HL-60 (cell line): ENCODE measurements around the gene NANOG.
"Not testable (repeated sequence)": the region's sequence is repeated elsewhere in the genome, so short reads cannot be mapped to it uniquely, and the experiment has no call there.

Experiments
- DNase-seq, 2 experiments: peaks; one replicate each; pipeline ENCODE4 v3.0.0-alpha.2; 2010 to 2020; ENCODE audit warnings: low read depth in 1 of 2, low spot score in 1 of 2
- H3K27ac ChIP-seq: fragments of 250-450 bp; sonication (Bioruptor Pico); replicated peaks from 2 replicates; pipeline ENCODE4 v1.5.1; 2020; ENCODE audit warnings: mild to moderate bottlenecking, moderate library complexity
- H3K27me3 ChIP-seq: fragments of 250-450 bp; sonication (Bioruptor Pico); 2 replicates; pipeline ENCODE4 v1.5.1; 2021; ENCODE audit warnings: mild to moderate bottlenecking, moderate library complexity; ENCODE audit not compliant: insufficient read depth, poor library complexity, severe bottlenecking
- H3K4me3 ChIP-seq: replicated peaks from 2 replicates; pipeline ENCODE4 v1.5.1; 2011; ENCODE audit warnings: mild to moderate bottlenecking, control low read depth, low read length; ENCODE audit not compliant: insufficient read depth
- GABPA ChIP-seq: IDR thresholded peaks from 2 replicates; pipeline ENCODE4 v1.6.1; 2012; ENCODE audit warnings: low read depth
- POLR2AphosphoS5 ChIP-seq: IDR thresholded peaks from 2 replicates; pipeline ENCODE4 v1.6.1; 2012; ENCODE audit warnings: low read depth
- SPI1 ChIP-seq: IDR thresholded peaks from 2 replicates; pipeline ENCODE4 v1.6.1; 2012; ENCODE audit warnings: low read depth, mild to moderate bottlenecking, borderline replicate concordance
- TF ChIP-seq, protein P1 (sequence below): IDR thresholded peaks from 2 replicates; pipeline ENCODE4 v1.6.1; 2012; ENCODE audit warnings: low read depth; ENCODE audit not compliant: insufficient replicate concordance
- TF ChIP-seq, protein P2 (sequence below): IDR thresholded peaks from one replicate; pipeline ENCODE4 v1.5.1; 2011; ENCODE audit warnings: low read length, control low read depth, inconsistent platforms; ENCODE audit not compliant: insufficient read depth

NANOG gene

GRCh38 chr12:7835766-7836165 lies 46.6 kb downstream of the NANOG start:
- no peak overlapping the region for H3K4me3 ChIP-seq

DNA sequence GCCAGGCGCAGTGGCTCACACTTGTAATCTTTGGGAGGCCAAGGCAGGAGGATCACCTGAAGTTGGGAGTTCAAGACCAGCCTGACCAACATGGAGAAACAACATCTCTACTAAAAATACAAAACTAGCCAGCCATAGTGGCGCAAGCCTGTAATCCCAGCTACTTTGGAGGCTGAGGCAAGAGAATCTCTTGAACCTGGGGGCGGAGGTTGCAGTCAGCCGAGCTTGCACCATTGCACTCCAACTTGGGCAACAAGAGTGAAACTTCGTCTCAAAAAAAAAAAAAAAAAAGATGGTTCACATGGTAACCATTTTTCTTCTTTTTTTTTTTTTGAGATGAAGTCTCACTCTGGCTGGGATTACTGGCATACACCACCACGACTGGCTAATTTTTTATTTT lies 48.2 kb downstream of the NANOG start:
- TF ChIP-seq POLR2AphosphoS5, result 0 out of 2 replicates have a peak, but pooled peaks have one; percentile 21
- TF ChIP-seq, protein P1, sequence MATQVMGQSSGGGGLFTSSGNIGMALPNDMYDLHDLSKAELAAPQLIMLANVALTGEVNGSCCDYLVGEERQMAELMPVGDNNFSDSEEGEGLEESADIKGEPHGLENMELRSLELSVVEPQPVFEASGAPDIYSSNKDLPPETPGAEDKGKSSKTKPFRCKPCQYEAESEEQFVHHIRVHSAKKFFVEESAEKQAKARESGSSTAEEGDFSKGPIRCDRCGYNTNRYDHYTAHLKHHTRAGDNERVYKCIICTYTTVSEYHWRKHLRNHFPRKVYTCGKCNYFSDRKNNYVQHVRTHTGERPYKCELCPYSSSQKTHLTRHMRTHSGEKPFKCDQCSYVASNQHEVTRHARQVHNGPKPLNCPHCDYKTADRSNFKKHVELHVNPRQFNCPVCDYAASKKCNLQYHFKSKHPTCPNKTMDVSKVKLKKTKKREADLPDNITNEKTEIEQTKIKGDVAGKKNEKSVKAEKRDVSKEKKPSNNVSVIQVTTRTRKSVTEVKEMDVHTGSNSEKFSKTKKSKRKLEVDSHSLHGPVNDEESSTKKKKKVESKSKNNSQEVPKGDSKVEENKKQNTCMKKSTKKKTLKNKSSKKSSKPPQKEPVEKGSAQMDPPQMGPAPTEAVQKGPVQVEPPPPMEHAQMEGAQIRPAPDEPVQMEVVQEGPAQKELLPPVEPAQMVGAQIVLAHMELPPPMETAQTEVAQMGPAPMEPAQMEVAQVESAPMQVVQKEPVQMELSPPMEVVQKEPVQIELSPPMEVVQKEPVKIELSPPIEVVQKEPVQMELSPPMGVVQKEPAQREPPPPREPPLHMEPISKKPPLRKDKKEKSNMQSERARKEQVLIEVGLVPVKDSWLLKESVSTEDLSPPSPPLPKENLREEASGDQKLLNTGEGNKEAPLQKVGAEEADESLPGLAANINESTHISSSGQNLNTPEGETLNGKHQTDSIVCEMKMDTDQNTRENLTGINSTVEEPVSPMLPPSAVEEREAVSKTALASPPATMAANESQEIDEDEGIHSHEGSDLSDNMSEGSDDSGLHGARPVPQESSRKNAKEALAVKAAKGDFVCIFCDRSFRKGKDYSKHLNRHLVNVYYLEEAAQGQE, result no peak
- Histone ChIP-seq H3K27me3 (no peaks in the 10 kb centered on the region), H3K27ac (peak overlapping the region; percentile 24), H3K4me3 (no peak overlapping the region)
- DNase-seq, result peak; percentile 77 to 87

More at GRCh38 chr12:7835766-7836165, 46.6 kb downstream of the NANOG start:
- H3K27me3 ChIP-seq, result no peaks in the 10 kb centered on the region
- no peak overlapping the region; the same call in 1 of the 2 replicates for H3K27ac ChIP-seq
- DNase-seq, result no peak
- TF ChIP-seq, protein P2, sequence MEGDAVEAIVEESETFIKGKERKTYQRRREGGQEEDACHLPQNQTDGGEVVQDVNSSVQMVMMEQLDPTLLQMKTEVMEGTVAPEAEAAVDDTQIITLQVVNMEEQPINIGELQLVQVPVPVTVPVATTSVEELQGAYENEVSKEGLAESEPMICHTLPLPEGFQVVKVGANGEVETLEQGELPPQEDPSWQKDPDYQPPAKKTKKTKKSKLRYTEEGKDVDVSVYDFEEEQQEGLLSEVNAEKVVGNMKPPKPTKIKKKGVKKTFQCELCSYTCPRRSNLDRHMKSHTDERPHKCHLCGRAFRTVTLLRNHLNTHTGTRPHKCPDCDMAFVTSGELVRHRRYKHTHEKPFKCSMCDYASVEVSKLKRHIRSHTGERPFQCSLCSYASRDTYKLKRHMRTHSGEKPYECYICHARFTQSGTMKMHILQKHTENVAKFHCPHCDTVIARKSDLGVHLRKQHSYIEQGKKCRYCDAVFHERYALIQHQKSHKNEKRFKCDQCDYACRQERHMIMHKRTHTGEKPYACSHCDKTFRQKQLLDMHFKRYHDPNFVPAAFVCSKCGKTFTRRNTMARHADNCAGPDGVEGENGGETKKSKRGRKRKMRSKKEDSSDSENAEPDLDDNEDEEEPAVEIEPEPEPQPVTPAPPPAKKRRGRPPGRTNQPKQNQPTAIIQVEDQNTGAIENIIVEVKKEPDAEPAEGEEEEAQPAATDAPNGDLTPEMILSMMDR, result no peak
- TF ChIP-seq SPI1 (no peak), POLR2AphosphoS5 (no peak), GABPA (no peak)
- TF ChIP-seq, protein P1, result no peak

DNA sequence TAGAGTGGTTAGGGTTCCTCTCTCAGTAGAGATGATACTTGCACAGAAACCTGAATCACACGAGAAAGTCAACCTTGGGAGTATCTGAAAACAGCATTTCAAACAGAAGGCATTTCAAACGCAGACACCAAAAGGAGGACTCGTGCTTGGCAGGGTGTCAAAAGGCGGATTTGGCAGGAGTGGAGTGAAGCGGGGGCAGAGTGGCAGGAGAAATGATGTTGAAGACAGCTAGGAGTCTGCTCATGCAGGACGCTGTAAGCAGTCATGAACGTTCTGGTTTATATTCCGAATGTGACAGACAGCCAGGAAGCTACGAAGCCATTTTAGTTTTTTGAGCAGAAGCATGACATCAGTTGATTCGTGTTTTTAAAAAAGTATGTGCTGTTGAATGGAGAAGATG lies 50.0 kb downstream of the NANOG start:
- H3K27me3 ChIP-seq, H3K4me3 ChIP-seq, DNase-seq, H3K27ac ChIP-seq: not testable (repeated sequence)

DNA sequence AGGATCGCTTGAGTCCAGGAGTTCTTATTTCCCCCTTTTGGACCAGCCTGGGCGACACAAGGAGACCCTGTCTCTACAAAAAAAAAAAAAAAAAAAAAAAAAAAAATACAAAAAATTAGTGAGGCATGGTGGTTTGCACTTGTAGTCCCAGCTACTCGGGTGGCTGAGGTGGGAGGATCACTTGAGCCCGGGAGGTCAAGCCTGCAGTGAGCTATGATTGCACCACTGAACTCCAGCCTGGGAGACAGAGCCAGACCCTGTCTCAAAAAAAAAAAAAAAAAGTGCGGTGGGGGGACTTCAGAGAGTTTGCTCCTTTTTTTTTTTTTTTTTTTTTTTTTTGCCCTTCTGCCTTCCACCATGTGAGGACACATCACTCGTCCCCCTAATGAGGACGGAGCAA lies 50.6 kb downstream of the NANOG start:
- DNase-seq, H3K27ac ChIP-seq, H3K27me3 ChIP-seq: not testable (repeated sequence)

GRCh38 chr12:7842444-7842843 lies 53.2 kb downstream of the NANOG start:
- H3K4me3 ChIP-seq, H3K27me3 ChIP-seq, DNase-seq, H3K27ac ChIP-seq: not testable (repeated sequence)

More for the DNA sequence above, 50.6 kb downstream of the NANOG start:
- H3K4me3 ChIP-seq, result not testable (repeated sequence)

- not testable (repeated sequence) for H3K4me3 ChIP-seq, H3K27ac ChIP-seq, H3K27me3 ChIP-seq, DNase-seq
Measured at GRCh38 chr12:7843149-7843548, 53.9 kb downstream of the NANOG start.

DNA sequence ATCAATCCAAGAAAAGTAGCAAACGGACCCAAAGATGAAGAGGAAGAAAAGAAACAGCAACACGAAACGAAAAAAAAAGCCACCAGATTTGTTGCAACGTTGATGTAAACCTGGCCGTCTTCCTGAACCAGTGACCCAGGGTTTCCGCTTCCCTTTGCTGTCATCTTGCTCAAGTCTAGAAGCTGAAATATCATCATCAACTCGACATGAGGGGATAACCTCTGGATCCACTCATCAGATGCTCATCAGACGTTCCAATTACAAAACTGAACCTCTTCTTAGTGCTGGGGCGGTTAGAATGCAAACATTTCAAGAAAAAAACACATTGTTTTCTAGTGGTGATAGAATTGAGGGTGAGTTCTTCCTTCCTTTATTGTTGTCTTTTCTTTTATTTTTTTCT lies 54.4 kb downstream of the NANOG start:
- peak overlapping the region; percentile 24 for H3K27ac ChIP-seq
- H3K27me3 ChIP-seq, H3K4me3 ChIP-seq: not testable (repeated sequence)
- DNase-seq, result peak; percentile 14 to 17
